Natural killer cell (primary cell): ENCODE data around the gene TM9SF3. TPM values are rescaled to one million over a fixed set of nuclear protein-coding genes. Genes with fewer than 3 reads are reported as not detected.
A peak's percentile ranks its signal among the peaks of the same experiment; 100 is the strongest.

Experiments used
- ATAC-seq, 3 donors: fragments of 150-1000 bp in 2 of 3; fragments of 200-7000 bp in 1 of 3; cut with Tn5 transposase; 1 replicate in 1 of 3; 2 replicates in 2 of 3; pipeline ENCODE4 v1.10.0; 2021; ENCODE audit warnings: mild to moderate bottlenecking in 2 of 3, moderate library complexity in 2 of 3
- DNase-seq, 2 donors: peaks; one replicate each; pipeline versions ENCODE4 v3.0.0 to v3.0.0-alpha.2; 2013 to 2021; ENCODE audit warnings: mixed read lengths in 1 of 2
- H3K27ac ChIP-seq: one replicate; pipeline ENCODE4 v1.5.1; 2013; ENCODE audit warnings: mild to moderate bottlenecking, low read length
- H3K27me3 ChIP-seq: one replicate; pipeline ENCODE4 v1.6.1; 2013; ENCODE audit warnings: low read length; ENCODE audit not compliant: control insufficient read depth, insufficient read depth
- H3K36me3 ChIP-seq: one replicate; pipeline ENCODE4 v1.6.1; 2013; ENCODE audit warnings: low read length; ENCODE audit not compliant: control insufficient read depth, insufficient read depth
- H3K4me1 ChIP-seq: one replicate; pipeline ENCODE4 v1.6.1; 2013; ENCODE audit warnings: low read length; ENCODE audit not compliant: control insufficient read depth, insufficient read depth
- H3K4me3 ChIP-seq: one replicate; pipeline ENCODE4 v1.5.1; 2013; ENCODE audit warnings: low read length
- H3K9me3 ChIP-seq: one replicate; pipeline ENCODE4 v1.6.1; 2013; ENCODE audit warnings: low read length; ENCODE audit not compliant: control insufficient read depth, insufficient read depth
- H3K27ac Mint-ChIP-seq, 2 donors: one replicate each; pipeline ENCODE4 v1.8.0; 2022; ENCODE audit warnings: mild to moderate bottlenecking in 2 of 2, mixed read lengths in 2 of 2, moderate library complexity in 1 of 2
- H3K27me3 Mint-ChIP-seq, 2 donors: one replicate each; pipeline ENCODE4 v1.8.0; 2022; ENCODE audit warnings: low read depth in 2 of 2, mixed read lengths in 2 of 2
- H3K36me3 Mint-ChIP-seq: one replicate; pipeline ENCODE4 v1.8.0; 2022; ENCODE audit warnings: mixed read lengths
- H3K4me1 Mint-ChIP-seq, 2 donors: one replicate each; pipeline ENCODE4 v1.8.0; 2022; ENCODE audit warnings: mixed read lengths in 2 of 2
- H3K4me3 Mint-ChIP-seq: one replicate; pipeline ENCODE4 v1.8.0; 2022; ENCODE audit warnings: mild to moderate bottlenecking, moderate library complexity, mixed read lengths
- H3K9me3 Mint-ChIP-seq, 2 donors: one replicate each; pipeline ENCODE4 v1.8.0; 2022; ENCODE audit warnings: mixed read lengths in 2 of 2
- WGBS: methylation state at CpG from one replicate; pipeline ENCODE4 v1.1.7; 2013; ENCODE audit warnings: missing lambda C conversion rate; ENCODE audit not compliant: insufficient coverage; 5-methylcytosine and 5-hydroxymethylcytosine counted together
- intact Hi-C: fragments of 100-400 bp; cut with micrococcal nuclease; formaldehyde crosslinking; loops from one replicate; pipeline ENCODE4 v1.14.2; 2022
- total RNA-seq, 4 donors: library from RNA; stranded (reverse); fragments of 120-200 nt in 1 of 4; gene quantifications; one replicate each; pipeline versions ENCODE4 v1.2.3 to v1.2.4, GENCODE V29; 2013 to 2022
- TF ChIP-seq, protein P1 (sequence below): fragments of 200-600 bp; IDR thresholded peaks from one replicate; pipeline ENCODE4 v1.8.0; 2022; ENCODE audit warnings: antibody characterized with exemption

TM9SF3 gene
- total RNA-seq, 3 donors from 2014 or later (not counting 1 experiment from before 2014, with no cell fraction given), result 113 to 119 (median 117) TPM

- WGBS, result 94% methylated on average over 9 of the region's 9 CpGs
- H3K27ac Mint-ChIP-seq, result no peak overlapping the region
- no peaks in the 10 kb centered on the region for H3K4me1 ChIP-seq
- H3K4me1 Mint-ChIP-seq, result peaks cover 6 to 9% of the 10 kb centered on the region in 2 donors
- no peak for ATAC-seq
- intact Hi-C loops, result no loop called here
- no peaks in the 10 kb centered on the region for H3K27me3 ChIP-seq
- no peaks in the 10 kb centered on the region for H3K36me3 Mint-ChIP-seq
- DNase-seq, result no peak
- no peaks in the 10 kb centered on the region for H3K36me3 ChIP-seq
- TF ChIP-seq, protein P1, sequence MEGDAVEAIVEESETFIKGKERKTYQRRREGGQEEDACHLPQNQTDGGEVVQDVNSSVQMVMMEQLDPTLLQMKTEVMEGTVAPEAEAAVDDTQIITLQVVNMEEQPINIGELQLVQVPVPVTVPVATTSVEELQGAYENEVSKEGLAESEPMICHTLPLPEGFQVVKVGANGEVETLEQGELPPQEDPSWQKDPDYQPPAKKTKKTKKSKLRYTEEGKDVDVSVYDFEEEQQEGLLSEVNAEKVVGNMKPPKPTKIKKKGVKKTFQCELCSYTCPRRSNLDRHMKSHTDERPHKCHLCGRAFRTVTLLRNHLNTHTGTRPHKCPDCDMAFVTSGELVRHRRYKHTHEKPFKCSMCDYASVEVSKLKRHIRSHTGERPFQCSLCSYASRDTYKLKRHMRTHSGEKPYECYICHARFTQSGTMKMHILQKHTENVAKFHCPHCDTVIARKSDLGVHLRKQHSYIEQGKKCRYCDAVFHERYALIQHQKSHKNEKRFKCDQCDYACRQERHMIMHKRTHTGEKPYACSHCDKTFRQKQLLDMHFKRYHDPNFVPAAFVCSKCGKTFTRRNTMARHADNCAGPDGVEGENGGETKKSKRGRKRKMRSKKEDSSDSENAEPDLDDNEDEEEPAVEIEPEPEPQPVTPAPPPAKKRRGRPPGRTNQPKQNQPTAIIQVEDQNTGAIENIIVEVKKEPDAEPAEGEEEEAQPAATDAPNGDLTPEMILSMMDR, result no peak
- H3K27me3 Mint-ChIP-seq, result peaks cover 20 to 21% of the 10 kb centered on the region in 2 donors
- no peaks in the 10 kb centered on the region for H3K9me3 Mint-ChIP-seq
- H3K27ac ChIP-seq, result no peak overlapping the region
- no peak overlapping the region for H3K4me3 ChIP-seq
- no peaks in the 10 kb centered on the region for H3K9me3 ChIP-seq
- H3K4me3 Mint-ChIP-seq, result no peak overlapping the region
Measured at GRCh38 chr10:96473866-96474265, 112.9 kb downstream of the TM9SF3 start.

- H3K9me3 ChIP-seq, result no peaks in the 10 kb centered on the region
- peak; percentile 75 to 91 (median 82) for ATAC-seq
- no peaks in the 10 kb centered on the region for H3K4me1 ChIP-seq
- intact Hi-C loops, result no loop called here
- H3K4me1 Mint-ChIP-seq, result peaks cover 6 to 9% of the 10 kb centered on the region in 2 donors
- no peak overlapping the region for H3K4me3 Mint-ChIP-seq
- no peaks in the 10 kb centered on the region for H3K36me3 ChIP-seq
- H3K36me3 Mint-ChIP-seq, result no peaks in the 10 kb centered on the region
- TF ChIP-seq, protein P1, result no peak
- peaks cover 31 to 55% of the 10 kb centered on the region in 2 donors for H3K27me3 Mint-ChIP-seq
- H3K27me3 ChIP-seq, result no peaks in the 10 kb centered on the region
- no peak overlapping the region for H3K27ac ChIP-seq
- H3K4me3 ChIP-seq, result no peak overlapping the region
- DNase-seq, result peak in 1 of 2 donors; percentile 39
- 15% methylated on average over 3 of the region's 4 CpGs for WGBS
- no peak overlapping the region for H3K27ac Mint-ChIP-seq
- no peaks in the 10 kb centered on the region for H3K9me3 Mint-ChIP-seq
Measured at GRCh38 chr10:96470116-96470743, 116.6 kb downstream of the TM9SF3 start.

GRCh38 chr10:96468845-96469244 lies 118.0 kb downstream of the TM9SF3 start:
- Histone ChIP-seq H3K4me1 (no peaks in the 10 kb centered on the region), H3K27ac (no peak overlapping the region), H3K9me3 (no peaks in the 10 kb centered on the region), H3K4me3 (no peak overlapping the region), H3K27me3 (no peaks in the 10 kb centered on the region), H3K36me3 (no peaks in the 10 kb centered on the region)
- Mint-ChIP-seq H3K4me1 (peaks cover 6 to 9% of the 10 kb centered on the region in 2 donors), H3K4me3 (no peak overlapping the region), H3K27ac (no peak overlapping the region), H3K27me3 (peaks cover 31 to 52% of the 10 kb centered on the region in 2 donors), H3K9me3 (no peaks in the 10 kb centered on the region), H3K36me3 (no peaks in the 10 kb centered on the region)
- TF ChIP-seq, protein P1, result no peak
- intact Hi-C loops, result no loop called here
- ATAC-seq (no peak), DNase-seq (no peak)
- 56% methylated on average over 5 of the region's 5 CpGs for WGBS

Other genes with a start within 250 kb of the TM9SF3 start
- not detected for gene OPALIN, start 228.0 kb downstream of the TM9SF3 start, total RNA-seq
- not detected for gene TLL2, start 73.1 kb downstream of the TM9SF3 start, total RNA-seq
- gene PIK3AP1, start 133.5 kb upstream of the TM9SF3 start, total RNA-seq, result 100 to 1,000 TPM in 1 of 3 donors, 10 to 100 TPM in 2; 95.3 to 137 (median 97.1) TPM
- 10 to 100 TPM; 68.5 to 92.4 (median 87.7) TPM for gene LCOR, start 245.3 kb upstream of the TM9SF3 start, total RNA-seq